A549 (cell line): ENCODE results near the gene CCDC167. TPM values are rescaled to one million over a fixed set of nuclear protein-coding genes. Genes with fewer than 3 reads are reported as not detected.

Experiments
- ATAC-seq, 2 experiments: fragments of 200-7000 bp in 1 of 2; fragments of >200 bp in 1 of 2; cut with Nextera tagmentation in 1 of 2; cut with Tn5 transposase in 1 of 2; 3 replicates each; pipeline versions ENCODE4 v1.8.0 to v1.9.1; 2018 to 2020; ENCODE audit warnings: mild to moderate bottlenecking in 1 of 2, moderate library complexity in 1 of 2
- CTCF ChIA-PET: fragments of 300-600 bp; sonication (Branson Sonifier 250); formaldehyde crosslinking; extraction: SDS; loops from one replicate; lab custom pipeline; 2021; ENCODE audit warnings: antibody characterized with exemption, inconsistent platforms; lab: Yijun Ruan, JAX
- POLR2A ChIA-PET: fragments of 350-600 bp; formaldehyde crosslinking; extraction: SDS; loops from one replicate; lab custom pipeline; 2021; ENCODE audit warnings: antibody characterized with exemption, inconsistent platforms; lab: Yijun Ruan, JAX
- DNase-seq, 2 experiments: peaks; one replicate each; pipeline versions ENCODE4 v3.0.0 to v3.0.0-alpha.2; 2011 to 2016; ENCODE audit warnings: low read depth in 1 of 2, low spot score in 1 of 2
- FAIRE-seq: peaks from 2 replicates; lab custom pipeline; 2011; peaks lifted over from hg19 to GRCh38; lab: Jason Lieb, UNC
- H3K27ac ChIP-seq, 2 experiments: fragments of >200 bp; sonication (Bioruptor Twin); formaldehyde crosslinking; 3 replicates each; pipeline ENCODE4 v1.5.1; 2016 to 2017
- H3K4me1 ChIP-seq: fragments of >200 bp; sonication (Bioruptor Twin); formaldehyde crosslinking; 3 replicates; pipeline ENCODE4 v1.6.1; 2016
- H3K4me2 ChIP-seq: fragments of >200 bp; sonication (Bioruptor Twin); formaldehyde crosslinking; 3 replicates; pipeline ENCODE4 v1.6.1; 2016
- H3K4me3 ChIP-seq: fragments of >200 bp; sonication (Bioruptor Twin); formaldehyde crosslinking; 3 replicates; pipeline ENCODE4 v1.5.1; 2016
- H3K9me3 ChIP-seq: fragments of >200 bp; sonication (Bioruptor Twin); formaldehyde crosslinking; 3 replicates; pipeline ENCODE4 v1.6.1; 2016
- ATOH8 ChIP-seq: fragments of 250-450 bp; sonication (Bioruptor Pico); IDR thresholded peaks from 2 replicates; pipeline ENCODE4 v1.5.0; 2020; ENCODE audit warnings: low read depth, mild to moderate bottlenecking, moderate library complexity
- BHLHE40 ChIP-seq: IDR thresholded peaks from 2 replicates; pipeline ENCODE4 v1.6.1; 2012; ENCODE audit warnings: low read depth, low read length, inconsistent platforms
- CHD2 ChIP-seq: fragments of 150-350 bp; IDR thresholded peaks from 2 replicates; pipeline ENCODE4 v1.6.1; 2014; ENCODE audit warnings: low read length; ENCODE audit not compliant: partially characterized antibody
- CHD4 ChIP-seq: fragments of 200-600 bp; sonication (generic); IDR thresholded peaks from 2 replicates; pipeline ENCODE4 v1.6.1; 2016; ENCODE audit warnings: antibody characterized with exemption, mild to moderate bottlenecking, borderline replicate concordance
- ESRRA ChIP-seq: fragments of 150-350 bp; IDR thresholded peaks from 2 replicates; pipeline ENCODE4 v1.6.1; 2014; ENCODE audit warnings: mild to moderate bottlenecking, low read length, borderline replicate concordance
- HEYL ChIP-seq: fragments of 250-450 bp; sonication (Bioruptor Pico); IDR thresholded peaks from 2 replicates; pipeline ENCODE4 v1.8.0; 2021; ENCODE audit warnings: mild to moderate bottlenecking, moderate library complexity
- HMGXB4 ChIP-seq: fragments of 250-450 bp; sonication (Bioruptor Pico); IDR thresholded peaks from 2 replicates; pipeline ENCODE4 v1.5.0; 2021; ENCODE audit warnings: mild to moderate bottlenecking, moderate library complexity, borderline replicate concordance
- HOXA7 ChIP-seq: fragments of 250-450 bp; sonication (Bioruptor Pico); IDR thresholded peaks from 2 replicates; pipeline ENCODE4 v1.5.0; 2020; ENCODE audit warnings: mild to moderate bottlenecking, moderate library complexity
- HOXB13 ChIP-seq: fragments of 250-450 bp; sonication (Bioruptor Pico); IDR thresholded peaks from 2 replicates; pipeline ENCODE4 v1.5.0; 2020; ENCODE audit warnings: low read depth, mild to moderate bottlenecking, moderate library complexity
- HOXB5 ChIP-seq: fragments of 250-450 bp; sonication (Bioruptor Pico); IDR thresholded peaks from 2 replicates; pipeline ENCODE4 v1.5.0; 2020; ENCODE audit warnings: mild to moderate bottlenecking, moderate library complexity
- JUN ChIP-seq, 2 experiments: fragments of >200 bp; sonication (Bioruptor Twin); formaldehyde crosslinking; IDR thresholded peaks; 2 replicates in 1 of 2; 3 replicates in 1 of 2; pipeline ENCODE4 v1.6.1; 2016 to 2017
- JUNB ChIP-seq: fragments of >200 bp; sonication (Bioruptor Twin); formaldehyde crosslinking; IDR thresholded peaks from 2 replicates; pipeline ENCODE4 v1.6.1; 2016
- KDM5A ChIP-seq: fragments of 200-600 bp; sonication (generic); IDR thresholded peaks from 2 replicates; pipeline ENCODE4 v1.6.1; 2016; ENCODE audit warnings: antibody characterized with exemption, mild to moderate bottlenecking
- MAX ChIP-seq: IDR thresholded peaks from 2 replicates; pipeline ENCODE4 v1.6.1; 2012
- MAZ ChIP-seq: fragments of 150-350 bp; IDR thresholded peaks from 2 replicates; pipeline ENCODE4 v1.6.1; 2014; ENCODE audit warnings: antibody characterized with exemption, low read depth, low read length, borderline replicate concordance
- NFE2L2 ChIP-seq: fragments of 150-350 bp; conservative IDR thresholded peaks from 2 replicates; pipeline ENCODE4 v1.6.1; 2014; ENCODE audit warnings: low read length
- PHF8 ChIP-seq: fragments of 200-600 bp; sonication (generic); IDR thresholded peaks from 2 replicates; pipeline ENCODE4 v1.6.1; 2016; ENCODE audit warnings: low read depth, mild to moderate bottlenecking, antibody characterized with exemption, moderate library complexity, borderline replicate concordance
- POLR2A ChIP-seq: IDR thresholded peaks from 2 replicates; pipeline ENCODE4 v1.6.1; 2012; ENCODE audit warnings: mild to moderate bottlenecking, low read length
- RCOR1 ChIP-seq: fragments of 150-350 bp; IDR thresholded peaks from 2 replicates; pipeline ENCODE4 v1.6.1; 2014; ENCODE audit warnings: antibody characterized with exemption, low read length, low read depth
- RNF2 ChIP-seq: fragments of 200-600 bp; sonication (generic); IDR thresholded peaks from 2 replicates; pipeline ENCODE4 v1.6.1; 2016; ENCODE audit warnings: low read depth, mild to moderate bottlenecking, antibody characterized with exemption, moderate library complexity, borderline replicate concordance
- USF2 ChIP-seq: fragments of 450-650 bp; IDR thresholded peaks from 2 replicates; pipeline ENCODE4 v1.6.1; 2014; ENCODE audit warnings: antibody characterized with exemption
- ZNF302 ChIP-seq: fragments of 250-450 bp; sonication (Bioruptor Pico); IDR thresholded peaks from 2 replicates; pipeline ENCODE4 v1.9.0; 2021; ENCODE audit warnings: inconsistent platforms, mild to moderate bottlenecking, moderate library complexity
- WGBS: methylation state at CpG from one replicate; pipeline ENCODE4 v1.1.6; 2017; ENCODE audit errors: missing lambda C conversion rate; 5-methylcytosine and 5-hydroxymethylcytosine counted together
- polyA plus RNA-seq, 4 experiments: library from polyadenylated mRNA; depleted of rRNA in 3 of 4; stranded (reverse); fragments of >200 nt; fragmentation: RNase III in 1 of 4; extraction: RNeasy Plus Mini Kit Qiagen cat#74134 plus additional on column Dnase treatment in 1 of 4; gene quantifications; 2 replicates in 3 of 4; 3 replicates in 1 of 4; pipeline ENCODE4 v1.2.3, GENCODE V29; 2011 to 2017

CCDC167 gene
- polyA plus RNA-seq, 2 of the 4 experiments (the other 2 are of a cell fraction), result 35.1 to 39.1 TPM

- Histone ChIP-seq H3K4me1 (no peaks in the 10 kb centered on the region), H3K27ac (no peak overlapping the region), H3K4me2 (no peak overlapping the region), H3K4me3 (no peak overlapping the region), H3K9me3 (no peaks in the 10 kb centered on the region)
- no peak for DNase-seq
- 95% methylated on average over 2 of the region's 2 CpGs for WGBS
- CTCF ChIA-PET, result interaction anchor here (1.0 to 2.0 kb wide), 4 partner anchors 11 to 231 kb away, joined by 3 to 5 read pairs (median 4); no protein-coding TSS in a partner anchor
- FAIRE-seq, result no peak
- no peak for ATAC-seq
- POLR2A ChIA-PET, result no interaction called here
- TF ChIP-seq MAX, result no peak
Measured at GRCh38 chr6:37460805-37461204, 38.9 kb downstream of the CCDC167 start.

- no peaks in the 10 kb centered on the region for H3K4me1 ChIP-seq
- 97% methylated on average over 4 of the region's 5 CpGs for WGBS
- CTCF ChIA-PET, result interaction anchor here (1.0 to 1.3 kb wide), 3 partner anchors 11 to 232 kb away, joined by 3 to 4 read pairs (median 4); no protein-coding TSS in a partner anchor
- POLR2A ChIA-PET, result no interaction called here
- ATAC-seq (0 out of 6 replicates have a peak, but pooled peaks of 1 of the 2 experiments have one; percentile 13), DNase-seq (no peak), FAIRE-seq (no peak)
- H3K4me2 ChIP-seq, result no peak overlapping the region
- no peaks in the 10 kb centered on the region for H3K9me3 ChIP-seq
- no peak overlapping the region for H3K4me3 ChIP-seq
- TF ChIP-seq HMGXB4 (CRISPR knock-in tag) (no peak), KDM5A (no peak), POLR2A (no peak), BHLHE40 (no peak), HOXB5 (no peak), USF2 (no peak), CHD4 (no peak)
- H3K27ac ChIP-seq, result no peak overlapping the region
Measured at GRCh38 chr6:37459981-37460800, 39.5 kb downstream of the CCDC167 start.

- CTCF ChIA-PET, result interaction anchor here (1.6 kb wide), 1 partner anchor 75 kb away, joined by 4 read pairs; no protein-coding TSS in a partner anchor
- ATAC-seq (no peak), FAIRE-seq (no peak), DNase-seq (no peak)
- TF ChIP-seq ESRRA (no peak), JUNB (no peak), MAX (no peak), ZNF302 (CRISPR knock-in tag) (no peak), ATOH8 (CRISPR knock-in tag) (no peak), KDM5A (no peak), PHF8 (no peak), RCOR1 (no peak), RNF2 (no peak), HOXB13 (CRISPR knock-in tag) (no peak), BHLHE40 (no peak), MAZ (no peak), CHD2 (no peak), JUN (IDR thresholded peaks at IDR 0.05) (no peak), POLR2A (no peak), HEYL (CRISPR knock-in tag) (no peak), NFE2L2 (no peak), HOXA7 (CRISPR knock-in tag) (no peak)
- no peak overlapping the region for H3K27ac ChIP-seq
- H3K4me3 ChIP-seq, result no peak overlapping the region
- no peak overlapping the region for H3K4me2 ChIP-seq
- POLR2A ChIA-PET, result no interaction called here
- H3K4me1 ChIP-seq, result no peaks in the 10 kb centered on the region
- no peaks in the 10 kb centered on the region for H3K9me3 ChIP-seq
- 78% methylated on average over 6 of the region's 6 CpGs for WGBS
Measured at GRCh38 chr6:37456816-37457560, 42.7 kb downstream of the CCDC167 start.
